Ishikawa (cell line): ENCODE measurements around the gene LILRA2.

Source experiments
- CREB1 ChIP-seq: IDR thresholded peaks from 2 replicates; pipeline ENCODE4 v1.6.1; 2012; ENCODE audit warnings: low read depth
- EGR1 ChIP-seq: IDR thresholded peaks from 2 replicates; pipeline ENCODE4 v1.6.1; 2012
- TF ChIP-seq, protein P1 (sequence below): IDR thresholded peaks from 2 replicates; pipeline ENCODE4 v1.6.1; 2012; ENCODE audit warnings: low read depth, mild to moderate bottlenecking

DNA sequence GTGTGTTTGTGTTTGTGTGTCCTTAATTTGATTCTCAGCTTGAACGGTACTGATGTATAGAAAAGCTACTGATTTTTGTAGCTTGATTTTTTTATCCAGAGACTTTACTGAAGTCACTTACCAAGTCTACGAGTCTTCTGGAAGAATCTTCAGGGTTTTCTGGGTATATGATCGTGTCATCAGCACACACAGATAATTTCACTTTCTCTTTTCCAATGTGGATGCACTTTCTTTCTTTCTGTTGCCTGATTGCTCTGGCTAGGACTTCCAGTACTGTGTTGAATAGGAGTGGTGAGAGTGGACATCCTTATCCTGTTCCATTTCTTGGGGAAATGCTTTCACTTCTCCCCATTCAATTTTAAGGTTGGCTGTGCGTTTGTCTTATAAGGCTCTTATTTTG is 48.8 kb downstream of the LILRA2 start:
- TF ChIP-seq, protein P1, sequence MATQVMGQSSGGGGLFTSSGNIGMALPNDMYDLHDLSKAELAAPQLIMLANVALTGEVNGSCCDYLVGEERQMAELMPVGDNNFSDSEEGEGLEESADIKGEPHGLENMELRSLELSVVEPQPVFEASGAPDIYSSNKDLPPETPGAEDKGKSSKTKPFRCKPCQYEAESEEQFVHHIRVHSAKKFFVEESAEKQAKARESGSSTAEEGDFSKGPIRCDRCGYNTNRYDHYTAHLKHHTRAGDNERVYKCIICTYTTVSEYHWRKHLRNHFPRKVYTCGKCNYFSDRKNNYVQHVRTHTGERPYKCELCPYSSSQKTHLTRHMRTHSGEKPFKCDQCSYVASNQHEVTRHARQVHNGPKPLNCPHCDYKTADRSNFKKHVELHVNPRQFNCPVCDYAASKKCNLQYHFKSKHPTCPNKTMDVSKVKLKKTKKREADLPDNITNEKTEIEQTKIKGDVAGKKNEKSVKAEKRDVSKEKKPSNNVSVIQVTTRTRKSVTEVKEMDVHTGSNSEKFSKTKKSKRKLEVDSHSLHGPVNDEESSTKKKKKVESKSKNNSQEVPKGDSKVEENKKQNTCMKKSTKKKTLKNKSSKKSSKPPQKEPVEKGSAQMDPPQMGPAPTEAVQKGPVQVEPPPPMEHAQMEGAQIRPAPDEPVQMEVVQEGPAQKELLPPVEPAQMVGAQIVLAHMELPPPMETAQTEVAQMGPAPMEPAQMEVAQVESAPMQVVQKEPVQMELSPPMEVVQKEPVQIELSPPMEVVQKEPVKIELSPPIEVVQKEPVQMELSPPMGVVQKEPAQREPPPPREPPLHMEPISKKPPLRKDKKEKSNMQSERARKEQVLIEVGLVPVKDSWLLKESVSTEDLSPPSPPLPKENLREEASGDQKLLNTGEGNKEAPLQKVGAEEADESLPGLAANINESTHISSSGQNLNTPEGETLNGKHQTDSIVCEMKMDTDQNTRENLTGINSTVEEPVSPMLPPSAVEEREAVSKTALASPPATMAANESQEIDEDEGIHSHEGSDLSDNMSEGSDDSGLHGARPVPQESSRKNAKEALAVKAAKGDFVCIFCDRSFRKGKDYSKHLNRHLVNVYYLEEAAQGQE, result no peak
- TF ChIP-seq CREB1 (no peak), EGR1 (no peak)
